GM19238 (cell line): ENCODE data around the gene MROH8.
"Not testable (repeated sequence)": the region's sequence is repeated elsewhere in the genome, so short reads cannot be mapped to it uniquely, and the experiment has no call there.

Experiments
- DNase-seq: peaks from one replicate; pipeline ENCODE4 v3.0.0; 2011; ENCODE audit warnings: low spot score; ENCODE audit not compliant: insufficient read length

The MROH8 gene

GRCh38 chr20:37155987-37156386 is 23.4 kb downstream of the MROH8 start:
- DNase-seq = no peak

DNA sequence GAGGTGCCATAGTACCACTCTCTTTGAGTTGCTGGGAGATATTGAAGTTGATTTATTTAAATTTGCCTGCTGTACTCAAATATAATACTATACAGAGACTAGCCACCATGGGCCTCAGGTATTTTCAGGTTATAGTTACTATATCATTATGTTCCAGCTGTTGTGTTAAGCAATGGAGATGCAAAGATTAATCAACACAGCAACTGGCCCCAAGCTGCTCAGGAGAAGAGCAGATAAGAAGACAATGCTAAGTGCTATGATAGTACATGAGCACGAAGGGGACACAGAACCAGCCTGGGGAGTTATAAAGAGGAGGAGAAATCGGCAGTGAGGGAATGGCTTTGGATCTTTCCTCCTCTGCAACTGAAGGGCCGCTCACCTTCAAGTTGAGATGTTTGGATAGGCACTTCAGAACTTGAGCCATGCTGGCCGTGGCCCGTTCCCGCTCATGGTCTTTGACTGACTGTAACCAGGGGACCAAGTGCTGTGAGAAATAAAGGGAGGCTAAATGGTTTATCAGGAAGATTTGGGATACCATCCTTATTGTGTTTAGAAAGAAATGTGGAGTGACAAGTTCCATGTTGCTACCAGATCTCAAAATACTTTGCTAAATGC is 24.6 kb downstream of the MROH8 start:
- no peak for DNase-seq

GRCh38 chr20:37152284-37152683 is 27.1 kb downstream of the MROH8 start:
- no peak for DNase-seq

DNA sequence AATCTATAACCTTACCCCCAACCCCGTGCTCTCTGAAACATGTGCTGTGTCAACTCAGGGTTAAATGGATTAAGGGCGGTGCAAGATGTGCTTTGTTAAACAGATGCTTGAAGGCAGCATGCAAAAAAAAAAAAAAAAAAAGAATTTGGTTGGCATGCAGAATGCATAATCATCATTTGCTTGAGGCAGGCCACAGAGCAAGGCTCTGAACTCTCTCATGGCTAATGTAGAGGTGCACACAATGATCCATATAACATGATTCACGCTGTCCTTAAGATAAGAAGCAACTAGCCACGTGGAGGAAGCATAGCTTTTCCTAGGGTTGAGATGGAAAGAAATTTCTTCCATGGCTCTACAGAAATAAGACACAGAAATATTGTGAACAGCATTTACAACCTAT is 27.8 kb downstream of the MROH8 start:
- DNase-seq = no peak

GRCh38 chr20:37150864-37151263 is 28.5 kb downstream of the MROH8 start:
- not testable (repeated sequence) for DNase-seq

DNA sequence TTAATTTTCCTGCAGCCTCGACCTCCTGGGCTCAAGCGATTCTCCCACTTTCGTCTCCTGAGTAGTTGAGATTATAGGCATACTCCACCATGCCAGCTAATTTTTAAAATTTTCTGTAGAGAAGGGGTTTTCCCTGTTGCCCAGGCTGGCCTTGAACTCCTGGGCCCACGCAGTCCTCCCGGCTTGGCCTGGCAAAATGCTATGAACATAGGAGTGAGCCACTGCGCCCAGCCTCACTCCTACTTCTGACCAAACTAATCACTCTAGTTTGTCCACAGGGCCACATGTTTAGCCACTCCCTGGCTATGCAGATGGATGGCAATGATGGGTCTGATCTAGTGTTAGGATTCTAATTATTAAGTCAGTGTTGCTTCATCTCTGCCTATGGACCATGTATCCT is 32.1 kb downstream of the MROH8 start:
- no peak for DNase-seq

GRCh38 chr20:37144856-37145404 is 34.4 kb downstream of the MROH8 start:
- DNase-seq = no peak

- DNase-seq = no peak
Measured at GRCh38 chr20:37142708-37143107, 36.6 kb downstream of the MROH8 start.

- DNase-seq = no peak
Measured at GRCh38 chr20:37137547-37137946, 41.8 kb downstream of the MROH8 start.

GRCh38 chr20:37133952-37134351 is 45.4 kb downstream of the MROH8 start:
- no peak for DNase-seq

- no peak for DNase-seq
Measured at GRCh38 chr20:37131486-37131885, 47.9 kb downstream of the MROH8 start.

GRCh38 chr20:37128803-37129202 is 50.5 kb downstream of the MROH8 start:
- no peak for DNase-seq

DNA sequence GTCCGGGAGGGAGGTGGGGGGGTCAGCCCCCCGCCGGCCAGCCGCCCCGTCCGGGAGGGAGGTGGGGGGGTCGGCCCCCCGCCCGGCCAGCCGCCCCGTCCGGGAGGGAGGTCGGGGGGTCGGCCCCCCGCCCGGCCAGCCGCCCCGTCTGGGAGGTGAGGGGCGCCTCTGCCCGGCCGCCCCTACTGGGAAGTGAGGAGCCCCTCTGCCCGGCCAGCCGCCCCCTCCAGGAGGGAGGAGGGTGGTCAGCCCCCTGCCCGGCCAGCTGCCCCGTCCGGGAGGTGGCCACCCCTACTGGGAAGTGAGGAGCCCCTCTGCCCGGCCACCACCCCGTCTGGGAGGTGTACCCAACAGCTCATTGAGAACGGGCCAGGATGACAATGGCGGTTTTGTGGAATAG is 53.1 kb downstream of the MROH8 start:
- DNase-seq = not testable (repeated sequence)

DNA sequence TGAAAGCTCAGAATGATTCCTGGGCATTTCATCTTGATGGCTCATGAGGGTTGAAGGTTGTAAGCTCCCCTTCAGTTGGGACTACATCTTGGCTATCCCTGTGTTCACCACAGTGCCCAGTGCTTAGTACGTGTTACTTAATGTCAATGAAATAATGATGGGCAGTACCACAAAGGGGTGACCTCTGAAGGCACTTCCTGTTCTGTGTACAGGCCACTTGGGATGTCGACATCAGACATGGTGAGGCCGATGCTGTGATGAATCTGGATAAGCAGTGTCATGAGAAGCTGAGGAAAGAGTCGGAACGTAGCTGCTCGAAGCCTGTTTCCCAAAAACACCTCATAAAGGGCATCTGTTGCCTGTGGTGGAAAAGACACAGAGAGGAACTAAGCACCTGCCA is 55.9 kb downstream of the MROH8 start:
- DNase-seq = no peak

GRCh38 chr20:37120497-37120896 is 58.9 kb downstream of the MROH8 start:
- no peak for DNase-seq

DNA sequence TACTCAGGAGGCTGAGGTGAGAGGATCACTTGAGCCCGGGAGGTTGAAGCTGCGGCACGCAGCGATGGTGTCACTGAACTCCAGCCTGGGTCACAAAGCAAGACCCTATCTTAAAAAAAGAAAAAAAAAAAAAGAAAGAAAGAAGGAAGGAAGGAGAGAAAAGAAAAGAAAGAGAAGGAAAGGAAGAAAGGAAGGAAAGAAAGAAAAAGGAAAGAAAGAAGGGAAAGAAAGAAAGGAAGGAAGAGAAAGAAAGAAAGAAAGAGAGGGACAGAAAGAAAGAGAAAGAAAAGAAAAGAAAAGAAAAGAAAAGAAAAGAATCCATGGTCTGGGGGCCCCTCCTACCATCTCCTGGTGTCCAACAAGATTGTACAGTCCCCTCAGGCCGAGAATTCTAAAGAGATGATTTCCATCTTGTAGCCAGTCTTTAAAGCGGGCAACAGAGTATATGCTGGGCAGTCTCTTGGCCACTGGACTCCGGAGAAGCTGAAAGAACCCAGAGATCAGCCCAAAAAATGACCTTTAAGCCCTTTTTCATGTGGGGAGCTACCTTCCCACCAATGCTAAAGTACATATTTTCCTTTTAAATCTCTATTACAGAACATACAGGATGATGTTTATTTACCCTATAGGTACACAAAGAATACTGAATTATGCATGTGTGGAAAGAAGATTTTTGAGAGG is 59.9 kb downstream of the MROH8 start:
- DNase-seq = no peak

- no peak for DNase-seq
Measured at GRCh38 chr20:37114012-37114411, 65.3 kb downstream of the MROH8 start.

GRCh38 chr20:37111926-37112455 is 67.4 kb downstream of the MROH8 start:
- no peak for DNase-seq

DNA sequence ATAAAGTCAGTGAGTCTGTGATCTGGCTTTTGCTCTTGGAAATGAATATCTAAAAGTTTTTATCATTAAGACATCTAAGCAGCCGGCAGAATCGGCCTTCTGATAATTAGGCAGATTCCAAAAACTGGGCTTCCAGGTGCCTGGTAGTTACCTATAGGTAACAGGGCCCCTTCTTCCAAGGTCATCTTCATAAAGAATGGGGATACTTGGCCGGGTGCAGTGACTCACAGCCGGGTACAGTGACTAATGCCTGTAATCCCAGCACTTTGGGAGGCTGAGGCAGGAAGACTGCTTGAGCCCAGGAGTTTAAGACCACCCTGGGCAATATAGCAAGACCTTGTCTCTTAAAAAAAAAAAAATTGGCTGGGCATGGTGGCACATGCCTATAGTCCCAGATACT is 70.7 kb downstream of the MROH8 start:
- DNase-seq = no peak

DNA sequence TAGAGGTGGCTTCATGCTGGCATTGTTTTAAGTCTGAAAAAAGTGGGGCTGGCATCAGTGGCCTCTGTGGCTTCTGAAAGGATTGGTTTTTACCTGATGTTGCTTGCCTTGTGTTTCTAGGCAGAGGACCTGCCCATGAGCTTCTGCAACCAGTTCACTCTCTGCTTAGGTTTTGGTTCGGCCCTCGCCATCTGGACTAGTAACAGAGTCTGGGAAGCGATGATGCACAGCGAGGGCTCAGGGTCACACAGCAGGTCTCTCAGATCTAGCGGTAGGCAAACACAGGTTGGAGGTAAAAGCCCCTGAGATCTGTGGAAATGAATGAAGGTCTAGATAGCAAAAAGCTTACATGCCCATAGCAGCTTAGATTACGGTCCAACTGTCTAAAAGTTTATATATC is 76.8 kb downstream of the MROH8 start:
- DNase-seq = no peak

GRCh38 chr20:37096415-37097041 is 82.8 kb downstream of the MROH8 start:
- no peak for DNase-seq
